ENCODE data around the gene SSRP1. TPM values are rescaled to one million over a fixed set of nuclear protein-coding genes. Genes with fewer than 3 reads are reported as not detected.

The SSRP1 gene
- total and polyA plus RNA-seq, 9 of the 15 experiments (the other 6 are each of a cell fraction or from before 2014, with no cell fraction given), result 91.1 to 416 (median 245) TPM

DNA sequence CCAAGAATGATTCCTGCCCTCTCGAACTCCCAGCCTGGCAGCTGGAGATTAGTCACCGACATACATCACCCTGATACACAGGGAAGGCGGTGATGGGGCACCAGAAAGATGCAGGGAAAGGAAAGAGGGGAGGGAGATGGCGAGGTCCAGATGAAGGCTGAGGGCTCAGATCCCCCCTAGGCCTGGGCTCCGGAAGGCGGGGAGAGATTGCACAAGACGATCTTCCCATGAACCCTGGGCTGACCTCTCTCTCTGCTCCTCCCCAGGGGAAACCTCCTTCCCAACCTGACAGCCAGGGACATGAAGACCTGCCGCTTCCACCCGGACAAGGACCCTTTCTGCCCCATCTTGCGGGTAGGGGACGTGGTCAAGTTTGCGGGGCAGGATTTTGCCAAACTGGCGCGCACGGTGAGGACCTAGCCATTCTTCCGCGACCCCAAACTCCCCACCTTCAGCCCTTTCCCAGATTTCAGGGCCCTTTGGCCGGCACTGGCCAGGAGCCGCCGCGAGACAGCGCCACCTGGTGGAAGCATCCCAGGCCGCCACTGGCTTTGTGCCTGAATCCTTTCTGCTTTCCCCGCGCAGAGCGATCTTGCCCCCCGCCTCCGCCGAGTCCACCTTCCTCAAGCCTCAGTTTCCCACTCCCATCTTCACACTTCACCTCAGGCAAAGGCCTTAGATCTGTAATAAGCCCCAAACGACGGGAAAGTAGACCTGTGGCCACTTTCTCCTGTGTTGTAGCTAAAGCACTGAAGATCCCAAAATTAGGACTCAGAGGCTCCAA, 14.0 kb upstream of the SSRP1 start (continued):
- TF ChIP-seq CLOCK (CRISPR knock-in tag; IDR thresholded peaks at IDR 0.05; ENCODE audit: borderline replicate concordance) (no peak), TEAD4 (IDR thresholded peaks at IDR 0.05; ENCODE audit: low read length) (no peak), TEAD4 (CRISPR knock-in tag; IDR thresholded peaks at IDR 0.05; ENCODE audit: borderline replicate concordance) (no peak), RBM34 (IDR thresholded peaks at IDR 0.05; ENCODE audit: borderline replicate concordance, insufficient read depth, low read length) (no peak), NFE2 (IDR thresholded peaks at IDR 0.05; ENCODE audit: low read depth) (no peak), MXI1 (IDR thresholded peaks at IDR 0.05; ENCODE audit: low read depth, low read length) (no peak), LEF1 (IDR thresholded peaks at IDR 0.05) (no peak), NR2C2 (CRISPR knock-in tag; IDR thresholded peaks at IDR 0.05) (0 out of 2 replicates have a peak, but pooled peaks have one; percentile 39), NR2C2 (tag; IDR thresholded peaks at IDR 0.05) (peak; percentile 47; the same call in 1 of the 2 replicates), POLR3G (IDR thresholded peaks at IDR 0.05; ENCODE audit: extremely low read depth, insufficient read length, insufficient replicate concordance) (no peak), CEBPB (tag; IDR thresholded peaks at IDR 0.05) (peak; percentile 71), ZNF133 (CRISPR knock-in tag; IDR thresholded peaks at IDR 0.05) (no peak), SREBF2 (CRISPR knock-in tag; IDR thresholded peaks at IDR 0.05) (no peak), POU5F1 (IDR thresholded peaks at IDR 0.05; ENCODE audit: borderline replicate concordance, low read depth, low read length, partially characterized antibody) (no peak), CXXC5 (CRISPR knock-in tag; IDR thresholded peaks at IDR 0.05) (no peak), FOSL1 (tag; conservative IDR thresholded peaks at IDR 0.05) (no peak), E2F3 (CRISPR knock-in tag; IDR thresholded peaks at IDR 0.05) (no peak), FOS (IDR thresholded peaks at IDR 0.05; ENCODE audit: extremely low read depth, insufficient read length) (no peak), CREBBP (IDR thresholded peaks at IDR 0.05; ENCODE audit: low read depth, low read length) (no peak)
- TF ChIP-seq, protein P1, sequence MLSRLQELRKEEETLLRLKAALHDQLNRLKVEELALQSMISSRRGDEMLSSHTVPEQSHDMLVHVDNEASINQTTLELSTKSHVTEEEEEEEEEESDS (CRISPR knock-in tag; IDR thresholded peaks at IDR 0.05), result no peak
- TF ChIP-seq, protein P2, sequence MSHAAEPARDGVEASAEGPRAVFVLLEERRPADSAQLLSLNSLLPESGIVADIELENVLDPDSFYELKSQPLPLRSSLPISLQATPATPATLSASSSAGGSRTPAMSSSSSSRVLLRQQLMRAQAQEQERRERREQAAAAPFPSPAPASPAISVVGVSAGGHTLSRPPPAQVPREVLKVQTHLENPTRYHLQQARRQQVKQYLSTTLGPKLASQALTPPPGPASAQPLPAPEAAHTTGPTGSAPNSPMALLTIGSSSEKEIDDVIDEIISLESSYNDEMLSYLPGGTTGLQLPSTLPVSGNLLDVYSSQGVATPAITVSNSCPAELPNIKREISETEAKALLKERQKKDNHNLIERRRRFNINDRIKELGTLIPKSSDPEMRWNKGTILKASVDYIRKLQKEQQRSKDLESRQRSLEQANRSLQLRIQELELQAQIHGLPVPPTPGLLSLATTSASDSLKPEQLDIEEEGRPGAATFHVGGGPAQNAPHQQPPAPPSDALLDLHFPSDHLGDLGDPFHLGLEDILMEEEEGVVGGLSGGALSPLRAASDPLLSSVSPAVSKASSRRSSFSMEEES (CRISPR knock-in tag; IDR thresholded peaks at IDR 0.05), result no peak
- TF ChIP-seq, protein P3, sequence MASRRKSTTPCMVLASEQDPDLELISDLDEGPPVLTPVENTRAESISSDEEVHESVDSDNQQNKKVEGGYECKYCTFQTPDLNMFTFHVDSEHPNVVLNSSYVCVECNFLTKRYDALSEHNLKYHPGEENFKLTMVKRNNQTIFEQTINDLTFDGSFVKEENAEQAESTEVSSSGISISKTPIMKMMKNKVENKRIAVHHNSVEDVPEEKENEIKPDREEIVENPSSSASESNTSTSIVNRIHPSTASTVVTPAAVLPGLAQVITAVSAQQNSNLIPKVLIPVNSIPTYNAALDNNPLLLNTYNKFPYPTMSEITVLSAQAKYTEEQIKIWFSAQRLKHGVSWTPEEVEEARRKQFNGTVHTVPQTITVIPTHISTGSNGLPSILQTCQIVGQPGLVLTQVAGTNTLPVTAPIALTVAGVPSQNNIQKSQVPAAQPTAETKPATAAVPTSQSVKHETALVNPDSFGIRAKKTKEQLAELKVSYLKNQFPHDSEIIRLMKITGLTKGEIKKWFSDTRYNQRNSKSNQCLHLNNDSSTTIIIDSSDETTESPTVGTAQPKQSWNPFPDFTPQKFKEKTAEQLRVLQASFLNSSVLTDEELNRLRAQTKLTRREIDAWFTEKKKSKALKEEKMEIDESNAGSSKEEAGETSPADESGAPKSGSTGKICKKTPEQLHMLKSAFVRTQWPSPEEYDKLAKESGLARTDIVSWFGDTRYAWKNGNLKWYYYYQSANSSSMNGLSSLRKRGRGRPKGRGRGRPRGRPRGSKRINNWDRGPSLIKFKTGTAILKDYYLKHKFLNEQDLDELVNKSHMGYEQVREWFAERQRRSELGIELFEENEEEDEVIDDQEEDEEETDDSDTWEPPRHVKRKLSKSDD (conservative IDR thresholded peaks at IDR 0.05; ENCODE audit: low read length), result no peak

All from K562 (cell line).